HUES6 (cell line): Measurements from ENCODE around the gene OR1F1.
A peak's percentile ranks its signal among the peaks of the same experiment; 100 is the strongest.
"Not testable (repeated sequence)": the region's sequence is repeated elsewhere in the genome, so short reads cannot be mapped to it uniquely, and the experiment has no call there.

Source experiments
- H3K27ac ChIP-seq: 2 replicates; pipeline ENCODE4 v1.7.0; 2013; ENCODE audit warnings: low read depth, mild to moderate bottlenecking, low read length, inconsistent platforms
- H3K27me3 ChIP-seq: 2 replicates; pipeline ENCODE4 v1.6.1; 2013; ENCODE audit warnings: low read length; ENCODE audit not compliant: control insufficient read depth, insufficient read depth
- H3K36me3 ChIP-seq: 2 replicates; pipeline ENCODE4 v1.6.1; 2013; ENCODE audit warnings: low read length; ENCODE audit not compliant: control insufficient read depth, insufficient read depth
- H3K4me1 ChIP-seq: 2 replicates; pipeline ENCODE4 v1.6.1; 2013; ENCODE audit warnings: low read length; ENCODE audit not compliant: control insufficient read depth, insufficient read depth
- H3K4me3 ChIP-seq: 2 replicates; pipeline ENCODE4 v1.5.1; 2013; ENCODE audit warnings: low read depth, low read length
- H3K9ac ChIP-seq: one replicate; pipeline ENCODE4 v1.6.1; 2013; ENCODE audit warnings: mild to moderate bottlenecking, low read length
- H3K9me3 ChIP-seq: 2 replicates; pipeline ENCODE4 v1.6.1; 2013; ENCODE audit warnings: low read depth, low read length; ENCODE audit not compliant: control insufficient read depth, insufficient read depth

OR1F1 gene

DNA sequence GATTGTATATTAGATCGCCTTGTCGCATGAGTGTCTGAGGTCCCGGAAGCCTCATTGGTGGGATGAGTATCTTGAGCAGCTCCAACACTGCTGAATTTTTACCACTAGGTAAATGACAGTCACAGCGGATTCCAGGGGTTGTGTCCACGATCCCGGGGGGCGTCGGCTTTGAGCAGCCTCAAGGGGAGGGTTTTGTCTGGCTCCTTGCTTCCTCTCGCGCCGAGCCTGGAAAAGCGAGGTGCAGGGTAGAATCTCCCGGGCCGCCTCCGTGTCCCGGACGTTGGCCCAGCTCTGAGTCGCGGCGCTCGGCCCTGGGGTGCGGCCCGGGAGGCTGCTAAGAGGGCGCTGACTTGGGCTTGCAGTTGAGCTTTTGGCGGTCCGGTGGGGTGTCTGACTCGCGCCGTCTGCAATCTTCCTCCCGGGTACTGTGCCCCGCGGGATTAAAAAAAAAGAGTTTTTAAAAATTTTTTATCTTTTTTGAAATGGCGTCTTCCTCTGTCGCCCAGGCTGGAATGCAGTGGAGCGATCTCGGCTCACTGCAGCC lies 4.5 kb downstream of the OR1F1 start:
- Histone ChIP-seq H3K4me3 (peak overlapping the region; percentile 95), H3K27me3 (peaks cover 56% of the 10 kb centered on the region), H3K9me3 (no peaks in the 10 kb centered on the region), H3K27ac (no peak overlapping the region), H3K36me3 (no peaks in the 10 kb centered on the region), H3K9ac (no peak overlapping the region), H3K4me1 (no peaks in the 10 kb centered on the region)

DNA sequence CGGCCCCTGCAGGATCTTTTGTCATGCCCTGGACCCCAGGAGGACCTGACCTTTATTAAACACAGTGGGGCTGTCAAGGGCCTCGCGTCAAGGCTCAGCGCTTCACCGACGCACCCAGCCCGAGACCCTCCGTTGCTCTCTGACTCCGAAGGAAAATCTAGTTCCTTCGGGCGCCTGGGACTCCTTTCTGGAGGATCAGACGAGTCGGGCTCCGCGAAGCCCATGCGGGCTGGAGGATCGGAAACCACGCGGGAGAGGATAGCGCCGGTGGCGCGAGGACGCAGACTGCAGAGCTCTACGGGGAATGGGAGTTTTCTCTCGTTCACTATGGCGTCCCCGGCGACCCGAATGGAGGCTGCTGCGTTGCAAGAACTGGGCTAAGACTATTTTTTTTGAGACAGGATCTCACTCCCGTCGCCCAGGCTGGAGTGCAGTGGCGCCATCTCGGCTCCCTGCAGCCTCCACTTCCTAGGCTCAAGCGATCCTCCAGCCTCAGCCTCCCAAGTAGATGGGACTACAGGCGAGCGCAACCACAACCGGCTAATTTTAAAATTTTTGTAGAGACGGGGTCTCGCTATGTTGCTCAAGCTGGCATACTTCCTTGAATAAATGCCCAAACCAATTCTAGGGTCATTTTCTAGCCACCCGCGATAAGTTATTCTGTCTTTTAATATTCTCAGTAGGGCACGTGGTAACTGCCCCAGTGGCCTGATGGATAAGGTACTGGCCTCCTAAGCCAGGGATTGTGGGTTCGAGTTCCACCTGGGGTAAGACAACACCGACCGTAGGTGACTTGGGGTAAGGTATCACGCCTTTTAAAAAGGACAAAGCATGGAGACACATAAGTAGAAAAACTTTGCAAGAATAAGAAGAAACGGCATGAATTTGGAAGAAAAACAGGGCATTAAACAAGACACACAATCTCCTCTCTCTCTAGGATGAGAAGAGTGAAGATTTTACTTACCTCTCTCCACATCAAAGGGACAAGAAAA lies 5.5 kb downstream of the OR1F1 start:
- Histone ChIP-seq H3K27ac (no peak overlapping the region), H3K9me3 (no peaks in the 10 kb centered on the region), H3K36me3 (no peaks in the 10 kb centered on the region), H3K4me3 (peak overlapping the region; percentile 36; the same call in 1 of the 2 replicates), H3K27me3 (peaks cover 63% of the 10 kb centered on the region), H3K4me1 (no peaks in the 10 kb centered on the region), H3K9ac (no peak overlapping the region)

DNA sequence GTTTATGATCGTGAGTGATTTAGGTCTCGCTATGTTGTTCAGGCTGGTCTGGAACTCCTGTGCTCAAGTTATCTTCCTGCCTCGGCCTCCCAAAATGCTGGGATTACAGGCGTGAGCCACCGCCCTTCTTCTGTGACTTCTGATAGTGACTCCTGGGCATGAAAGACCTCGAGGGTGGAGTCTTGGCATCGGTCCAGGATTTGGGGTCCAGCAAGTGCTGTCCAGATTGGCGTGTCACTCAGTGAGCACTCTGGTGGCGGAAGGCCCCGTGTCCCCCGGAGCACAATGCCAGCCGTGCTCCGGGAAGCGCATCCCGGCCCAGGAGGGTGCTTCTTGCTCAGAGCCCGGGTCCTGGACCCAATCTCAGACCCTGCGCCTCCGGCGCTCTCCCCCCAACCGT lies 6.8 kb downstream of the OR1F1 start:
- H3K4me3 ChIP-seq = no peak overlapping the region
- no peak overlapping the region for H3K9ac ChIP-seq
- no peak overlapping the region for H3K27ac ChIP-seq
- no peaks in the 10 kb centered on the region for H3K36me3 ChIP-seq
- peaks cover 57% of the 10 kb centered on the region for H3K27me3 ChIP-seq
- no peaks in the 10 kb centered on the region for H3K4me1 ChIP-seq
- H3K9me3 ChIP-seq = no peaks in the 10 kb centered on the region

DNA sequence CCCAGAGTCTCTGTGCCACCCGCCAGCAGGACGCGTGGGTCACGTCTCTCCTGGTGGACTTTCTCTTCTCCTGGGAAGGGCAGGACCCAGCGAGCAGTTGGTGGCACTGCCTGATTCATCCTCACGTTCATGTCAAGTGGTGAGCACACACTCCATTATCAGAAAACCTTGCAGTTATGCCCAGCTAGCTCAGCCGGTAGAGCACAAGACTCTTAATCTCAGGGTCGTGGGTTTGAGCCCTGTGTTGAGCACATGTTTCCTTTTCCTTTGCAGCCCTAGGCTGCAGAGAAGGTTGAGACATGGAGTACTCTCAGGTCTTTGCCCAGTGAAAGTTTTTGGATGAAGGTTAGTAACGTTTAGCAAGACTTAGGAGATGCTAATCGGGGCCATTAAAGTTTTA lies 8.0 kb downstream of the OR1F1 start:
- Histone ChIP-seq H3K27me3 (peaks cover 50% of the 10 kb centered on the region), H3K36me3 (no peaks in the 10 kb centered on the region), H3K9me3 (no peaks in the 10 kb centered on the region), H3K9ac (no peak overlapping the region), H3K4me1 (no peaks in the 10 kb centered on the region), H3K4me3 (no peak overlapping the region), H3K27ac (no peak overlapping the region)

DNA sequence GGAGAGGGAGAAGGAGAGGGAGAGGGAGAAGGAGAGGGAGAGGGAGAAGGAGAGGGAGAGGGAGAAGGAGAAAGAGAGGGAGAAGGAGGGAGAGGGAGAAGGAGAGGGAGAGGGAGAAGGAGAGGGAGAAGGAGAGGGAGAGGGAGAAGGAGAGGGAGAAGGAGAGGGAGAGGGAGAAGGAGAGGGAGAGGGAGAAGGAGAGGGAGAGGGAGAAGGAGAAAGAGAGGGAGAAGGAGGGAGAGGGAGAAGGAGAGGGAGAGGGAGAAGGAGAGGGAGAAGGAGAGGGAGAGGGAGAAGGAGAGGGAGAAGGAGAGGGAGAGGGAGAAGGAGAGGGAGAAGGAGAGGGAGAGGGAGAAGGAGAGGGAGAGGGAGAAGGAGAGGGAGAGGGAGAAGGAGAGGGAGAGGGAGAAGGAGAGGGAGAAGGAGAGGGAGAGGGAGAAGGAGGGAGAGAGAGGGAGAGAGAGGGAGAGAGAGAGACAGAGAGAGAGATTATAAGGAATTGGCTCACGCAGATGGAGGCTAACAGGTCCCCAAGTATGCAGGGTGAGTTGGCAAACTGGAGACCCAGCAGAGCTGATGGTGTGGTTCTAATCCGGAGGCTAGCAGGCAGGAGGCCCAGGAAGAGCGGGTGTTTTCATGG lies 9.8 kb downstream of the OR1F1 start:
- not testable (repeated sequence) for H3K4me3 ChIP-seq, H3K36me3 ChIP-seq, H3K9me3 ChIP-seq, H3K4me1 ChIP-seq, H3K9ac ChIP-seq, H3K27ac ChIP-seq
- H3K27me3 ChIP-seq = peaks cover 46% of the 10 kb centered on the region

DNA sequence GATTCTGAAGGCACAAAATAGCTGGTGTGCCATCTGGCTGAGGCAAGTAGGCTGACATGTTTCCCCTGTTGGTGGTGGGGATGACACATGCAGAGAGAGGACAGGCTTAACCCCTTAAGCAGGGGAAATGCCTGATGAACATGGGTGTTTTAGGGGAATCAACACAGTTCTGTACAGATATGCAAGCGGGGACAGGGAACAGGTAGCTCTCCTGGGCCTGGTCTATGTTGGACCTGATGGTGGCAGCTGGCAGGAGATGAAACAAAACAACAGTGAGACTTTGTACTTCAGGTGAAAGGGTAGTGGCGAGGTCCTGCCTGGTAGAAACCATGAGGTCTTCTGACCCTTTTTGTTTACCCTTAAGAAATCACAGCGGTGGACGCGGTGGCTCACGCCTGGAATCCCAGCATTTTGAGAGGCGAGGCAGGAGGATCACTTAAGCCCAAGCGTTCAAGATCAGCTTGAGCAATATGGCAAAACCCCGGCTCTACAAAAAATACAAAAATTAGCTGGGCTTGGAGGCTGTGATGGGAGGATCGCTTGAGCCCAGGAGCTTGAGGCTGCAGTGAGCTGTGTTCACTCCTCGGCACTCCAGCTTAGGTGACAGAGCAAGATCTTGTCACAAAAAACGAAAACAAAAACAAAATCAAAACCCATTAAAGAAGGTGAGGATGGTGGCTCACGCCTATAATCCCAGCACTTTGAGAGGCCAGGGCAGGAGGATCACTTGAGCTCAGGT lies 10.5 kb downstream of the OR1F1 start:
- Histone ChIP-seq H3K27ac (no peak overlapping the region), H3K4me3 (no peak overlapping the region), H3K27me3 (peaks cover 43% of the 10 kb centered on the region), H3K9me3 (peaks cover 5% of the 10 kb centered on the region; the same call in 1 of the 2 replicates), H3K36me3 (no peaks in the 10 kb centered on the region), H3K4me1 (no peaks in the 10 kb centered on the region), H3K9ac (no peak overlapping the region)

DNA sequence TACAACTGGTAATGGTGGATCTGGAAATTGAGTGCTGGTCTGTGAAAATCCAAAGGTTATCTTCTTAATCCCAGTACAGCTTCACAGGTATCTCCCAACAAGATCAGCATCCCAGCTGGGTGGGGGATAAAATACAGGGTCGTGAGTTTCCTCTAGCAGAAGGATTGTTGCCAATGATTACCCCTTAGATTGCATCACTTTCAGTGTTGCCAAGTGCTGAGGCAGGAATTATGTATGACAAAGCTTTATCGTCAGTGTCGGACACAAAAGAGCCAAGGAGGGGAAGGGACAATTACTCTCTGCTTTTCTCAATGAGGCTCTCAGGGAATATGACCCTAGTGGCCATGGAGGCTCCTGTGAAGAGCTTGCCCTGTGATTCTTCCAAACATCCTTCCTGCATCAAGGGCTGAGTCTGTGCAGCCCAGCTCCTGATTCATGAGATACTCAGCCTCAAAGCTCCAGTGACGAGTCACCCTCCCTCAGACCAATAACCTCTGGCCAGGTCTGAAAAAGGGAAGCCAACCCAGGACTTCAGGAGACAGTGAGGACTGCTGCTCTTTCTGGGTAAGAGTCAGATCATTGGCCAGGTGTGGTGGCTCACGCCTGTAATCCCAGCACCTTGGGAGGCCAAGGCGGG lies 15.0 kb downstream of the OR1F1 start:
- H3K36me3 ChIP-seq = no peaks in the 10 kb centered on the region
- H3K9me3 ChIP-seq = peaks cover 42% of the 10 kb centered on the region
- no peak overlapping the region for H3K4me3 ChIP-seq
- H3K27ac ChIP-seq = no peak overlapping the region
- H3K9ac ChIP-seq = no peak overlapping the region
- no peaks in the 10 kb centered on the region for H3K4me1 ChIP-seq
- H3K27me3 ChIP-seq = peaks cover 17% of the 10 kb centered on the region

DNA sequence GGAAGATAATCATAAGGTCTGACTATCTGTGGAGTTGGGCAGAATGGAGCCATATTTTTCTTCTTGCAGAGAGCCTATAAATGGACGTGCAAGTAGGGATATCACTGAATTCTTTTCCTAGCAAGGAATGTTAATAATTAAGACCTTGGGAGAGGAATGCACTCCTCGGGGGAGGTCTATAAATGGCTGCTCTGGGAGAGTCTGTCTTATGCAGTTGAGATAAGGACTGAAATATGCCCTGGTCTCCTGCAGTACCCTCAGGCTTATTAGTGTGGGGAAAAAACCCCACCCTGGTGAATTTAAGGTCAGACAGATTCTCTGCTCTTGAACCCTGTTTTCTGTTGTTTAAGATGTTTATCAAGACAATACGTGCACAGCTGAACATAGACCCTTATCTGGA lies 17.9 kb downstream of the OR1F1 start:
- not testable (repeated sequence) for H3K27ac ChIP-seq, H3K4me3 ChIP-seq, H3K36me3 ChIP-seq, H3K9ac ChIP-seq, H3K27me3 ChIP-seq, H3K4me1 ChIP-seq
- H3K9me3 ChIP-seq = peaks cover 52% of the 10 kb centered on the region

DNA sequence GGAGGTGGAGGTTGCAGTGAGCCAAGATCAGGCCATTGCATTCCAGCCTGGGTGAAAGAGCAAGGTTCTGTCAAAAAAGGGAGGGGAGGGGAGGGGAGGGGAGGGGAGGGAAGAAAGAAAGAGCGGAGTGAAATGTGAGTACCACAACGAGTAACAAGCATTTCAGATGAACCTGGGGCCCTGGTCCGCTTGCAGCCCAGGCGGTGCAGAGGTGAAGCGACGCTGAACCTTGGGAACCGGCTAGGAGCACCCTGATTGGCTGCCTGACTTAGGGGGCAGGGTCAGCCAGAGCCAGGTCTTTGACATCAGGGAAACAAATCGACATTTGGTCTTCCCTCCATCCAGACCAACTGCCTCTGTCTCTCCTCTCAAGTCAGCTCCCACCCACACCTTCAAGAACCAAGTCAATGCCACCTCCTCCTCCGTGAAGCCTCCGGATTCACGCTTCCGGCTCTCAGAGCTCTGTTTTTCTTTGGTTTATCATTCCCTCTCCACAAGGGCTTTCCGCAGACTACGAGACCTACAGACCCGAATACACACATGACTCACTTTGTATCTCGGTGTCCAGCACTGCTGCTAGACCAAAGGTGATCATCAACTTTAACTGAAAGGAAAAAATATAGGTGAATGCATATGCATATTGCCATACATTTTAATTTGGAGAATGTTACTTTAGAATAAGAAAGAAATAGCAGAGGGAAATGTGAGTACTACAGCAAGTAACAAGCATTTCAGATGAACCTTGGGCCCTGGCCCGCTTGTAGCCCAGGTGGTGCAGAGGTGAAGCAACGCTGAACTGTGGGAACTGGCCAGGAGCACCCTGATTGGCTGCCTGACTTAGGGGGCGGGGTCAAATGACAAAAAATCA lies 19.3 kb downstream of the OR1F1 start:
- H3K36me3 ChIP-seq = no peaks in the 10 kb centered on the region
- no peaks in the 10 kb centered on the region for H3K4me1 ChIP-seq
- no peak overlapping the region for H3K4me3 ChIP-seq
- peaks cover 58% of the 10 kb centered on the region for H3K9me3 ChIP-seq
- H3K27ac ChIP-seq = no peak overlapping the region
- no peak overlapping the region for H3K9ac ChIP-seq
- H3K27me3 ChIP-seq = peaks cover 3% of the 10 kb centered on the region; the same call in 1 of the 2 replicates

DNA sequence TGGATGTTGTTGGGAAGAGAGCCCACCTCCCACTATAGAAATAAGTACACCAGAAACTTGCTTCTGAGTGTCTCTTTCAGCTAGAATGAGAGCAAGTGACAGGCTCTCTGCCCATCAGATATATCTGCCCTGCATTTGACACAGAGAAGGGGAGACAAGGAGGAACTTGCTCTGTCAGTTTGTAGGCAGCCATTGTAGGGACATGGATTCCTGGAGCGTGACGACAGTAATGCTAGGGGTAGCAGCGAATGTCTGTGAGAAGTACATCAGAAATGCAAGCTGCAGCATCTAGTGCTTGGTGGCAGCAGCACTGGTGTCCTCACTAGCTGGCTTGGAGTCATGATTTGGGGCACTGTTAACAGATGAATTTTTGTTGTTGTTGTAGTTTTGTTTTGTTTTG lies 24.0 kb downstream of the OR1F1 start:
- Histone ChIP-seq H3K36me3 (no peaks in the 10 kb centered on the region), H3K4me1 (no peaks in the 10 kb centered on the region), H3K27ac (no peak overlapping the region), H3K27me3 (0 out of 2 replicates have a peak, but pooled peaks cover 6% of the 10 kb centered on the region), H3K9me3 (peaks cover 31% of the 10 kb centered on the region), H3K9ac (no peak overlapping the region), H3K4me3 (no peak overlapping the region)
